Endothelial cell of umbilical vein (primary cell): ENCODE data around the gene ZFX. TPM values are rescaled to one million over a fixed set of nuclear protein-coding genes. Genes with fewer than 3 reads are reported as not detected.

Experiments used
- BruUV-seq: library from RNA; stranded (reverse); fragments of 400-500 nt; replicated peaks from 2 replicates; lab custom pipeline; 2021; lab: Mats Ljungman, UMichigan
- CTCF ChIA-PET: fragments of 300-600, 350-600 bp; sonication (Branson Sonifier 250); formaldehyde crosslinking; loops from one replicate; lab custom pipeline; 2021; ENCODE audit warnings: antibody characterized with exemption, inconsistent platforms; lab: Charles Lee
- POLR2A ChIA-PET: fragments of 300-600, 350-600 bp; sonication (Branson Sonifier 250); formaldehyde crosslinking; loops from one replicate; lab custom pipeline; 2021; ENCODE audit warnings: antibody characterized with exemption, inconsistent platforms; lab: Charles Lee
- DNase-seq: peaks from one replicate; pipeline ENCODE4 v3.0.0-alpha.2; 2011; ENCODE audit warnings: low read depth, low spot score
- FAIRE-seq: peaks from 2 replicates; lab custom pipeline; 2011; peaks lifted over from hg19 to GRCh38; lab: Jason Lieb, UNC
- H2AFZ ChIP-seq: 2 replicates; pipeline ENCODE4 v1.6.0; 2012; ENCODE audit warnings: low read depth, low read length, control low read depth, inconsistent platforms
- H3K27ac ChIP-seq: 2 replicates; pipeline ENCODE4 v1.5.1; 2011; ENCODE audit warnings: low read depth, mild to moderate bottlenecking, control low read depth, low read length, moderate library complexity; ENCODE audit not compliant: insufficient read depth
- H3K27me3 ChIP-seq, 2 experiments: 2 replicates each; pipeline versions ENCODE4 v1.6.0 to v1.6.1; 2011; ENCODE audit warnings: low read length in 2 of 2, mixed read lengths in 1 of 2; ENCODE audit not compliant: control insufficient read depth in 2 of 2, insufficient read depth in 2 of 2
- H3K36me3 ChIP-seq, 2 experiments: 2 replicates in 1 of 2; 3 replicates in 1 of 2; pipeline ENCODE4 v1.5.1; 2011; ENCODE audit warnings: low read length in 2 of 2, mild to moderate bottlenecking in 1 of 2, moderate library complexity in 1 of 2; ENCODE audit not compliant: control insufficient read depth in 2 of 2, insufficient read depth in 2 of 2; ENCODE audit errors: extremely low read depth in 1 of 2
- H3K4me1 ChIP-seq: 3 replicates; pipeline ENCODE4 v1.5.1; 2011; ENCODE audit warnings: mild to moderate bottlenecking, low read length; ENCODE audit not compliant: control insufficient read depth, insufficient read depth; ENCODE audit errors: extremely low read depth
- H3K4me2 ChIP-seq: 2 replicates; pipeline ENCODE4 v1.6.1; 2011; ENCODE audit warnings: low read length, control low read depth, mixed read lengths; ENCODE audit not compliant: insufficient read depth
- H3K4me3 ChIP-seq, 3 experiments: fragments of 200-600 bp in 1 of 3; sonication (generic), shearing (Covaris generic) in 1 of 3; replicated peaks in 1 of 3; 2 replicates each; pipeline ENCODE4 v1.5.1; 2011 to 2016; ENCODE audit warnings: control low read depth in 3 of 3, low read length in 3 of 3, mild to moderate bottlenecking in 2 of 3, inconsistent platforms in 1 of 3, low read depth in 1 of 3, moderate library complexity in 1 of 3; ENCODE audit not compliant: insufficient read depth in 1 of 3
- H3K79me2 ChIP-seq: 2 replicates; pipeline ENCODE4 v1.6.0; 2012; ENCODE audit warnings: low read length, inconsistent platforms; ENCODE audit not compliant: control insufficient read depth, insufficient read depth
- H3K9ac ChIP-seq: replicated peaks from 2 replicates; pipeline ENCODE3; 2011; ENCODE audit warnings: low read length, control low read depth; ENCODE audit not compliant: insufficient read depth; ENCODE audit errors: extremely low read depth
- H3K9me1 ChIP-seq: replicated peaks from 3 replicates; pipeline ENCODE4 v1.6.0; 2011; ENCODE audit warnings: mild to moderate bottlenecking, low read length; ENCODE audit not compliant: control insufficient read depth, insufficient read depth; ENCODE audit errors: extremely low read depth
- H3K9me3 ChIP-seq: replicated peaks from 2 replicates; pipeline ENCODE4 v1.5.1; 2012; ENCODE audit warnings: low read length, inconsistent platforms; ENCODE audit not compliant: control insufficient read depth, insufficient read depth
- H4K20me1 ChIP-seq: replicated peaks from 2 replicates; pipeline ENCODE3; 2011; ENCODE audit warnings: mild to moderate bottlenecking, low read length; ENCODE audit not compliant: control insufficient read depth, insufficient read depth; ENCODE audit errors: extremely low read depth
- CTCF ChIP-seq, 2 donors: IDR thresholded peaks; 1 replicate in 1 of 2; 2 replicates in 1 of 2; pipeline ENCODE4 v1.5.1; 2011; ENCODE audit warnings: low read length in 2 of 2, mild to moderate bottlenecking in 2 of 2, moderate library complexity in 2 of 2, control low read depth in 1 of 2, inconsistent platforms in 1 of 2, low read depth in 1 of 2; ENCODE audit not compliant: insufficient read depth in 1 of 2; ENCODE audit errors: extremely low read depth in 1 of 2
- EZH2 ChIP-seq: IDR thresholded peaks from 2 replicates; pipeline ENCODE4 v1.6.1; 2012; ENCODE audit warnings: borderline replicate concordance, low read depth, mild to moderate bottlenecking, moderate library complexity, low read length, inconsistent platforms; ENCODE audit not compliant: severe bottlenecking
- FOS ChIP-seq: IDR thresholded peaks from 2 replicates; pipeline ENCODE4 v1.6.1; 2011; ENCODE audit warnings: mild to moderate bottlenecking, low read length, moderate library complexity, borderline replicate concordance; ENCODE audit not compliant: insufficient read depth
- GATA2 ChIP-seq: IDR thresholded peaks from 2 replicates; pipeline ENCODE4 v1.7.0; 2011; ENCODE audit warnings: low read depth, mild to moderate bottlenecking, moderate library complexity, mixed read lengths, low read length; ENCODE audit not compliant: insufficient read length, insufficient read depth
- JUN ChIP-seq: IDR thresholded peaks from 2 replicates; pipeline ENCODE4 v1.6.1; 2011; ENCODE audit warnings: borderline replicate concordance, low read depth; ENCODE audit not compliant: insufficient read length, insufficient read depth
- MAX ChIP-seq: IDR thresholded peaks from 2 replicates; pipeline ENCODE4 v1.6.1; 2011; ENCODE audit not compliant: insufficient read depth, insufficient read length
- MYC ChIP-seq: IDR thresholded peaks from one replicate; pipeline ENCODE4 v1.6.1; 2011; ENCODE audit warnings: mild to moderate bottlenecking, low read depth, low read length
- POLR2A ChIP-seq: IDR thresholded peaks from 2 replicates; pipeline ENCODE4 v1.6.1; 2012; ENCODE audit warnings: low read depth, mild to moderate bottlenecking, control low read depth, low read length
- POLR2AphosphoS5 ChIP-seq: IDR thresholded peaks from 2 replicates; pipeline ENCODE4 v1.6.1; 2012; ENCODE audit warnings: low read depth, mild to moderate bottlenecking, control low read depth, low read length, moderate library complexity; ENCODE audit not compliant: insufficient read depth
- dilution Hi-C: fragments of 300-500 bp; cut with MboI; formaldehyde crosslinking; loops from one replicate; pipeline ENCODE4 v1.15.0; 2019; ENCODE audit warnings: low sequenced_read_pairs; ENCODE audit not compliant: extremely low pct_ligation_motif_present
- intact Hi-C: fragments of 100-400 bp; cut with micrococcal nuclease; formaldehyde crosslinking; loops from one replicate; pipeline ENCODE4 v1.10.0; 2022
- polyA plus RNA-seq, 4 experiments: library from polyadenylated mRNA; depleted of rRNA in 3 of 4; stranded (reverse) in 3 of 4; unstranded in 1 of 4; fragments of >200 nt; gene quantifications; 2 replicates each; pipeline versions ENCODE4 v1.2.1 to v1.2.3, GENCODE V29; 2011 to 2012; ENCODE audit warnings: missing spikeins in 1 of 4
- total RNA-seq: library from RNA; stranded (reverse); gene quantifications from 2 replicates; pipeline ENCODE4 v1.2.3, GENCODE V29; 2021

The ZFX gene
- total and polyA plus RNA-seq, 2 donors (not counting 3 experiments of a cell fraction or from before 2014, with no cell fraction given), result 11.4 to 34.1 TPM

- no peak overlapping the region for H2AFZ ChIP-seq
- CTCF ChIA-PET, result no interaction called here
- FAIRE-seq (no peak), DNase-seq (no peak)
- no peak overlapping the region for H3K27ac ChIP-seq
- dilution Hi-C loops (no loop called here), intact Hi-C loops (no loop called here)
- no peak overlapping the region for H3K4me3 ChIP-seq
- H3K4me2 ChIP-seq, result no peak overlapping the region
- H3K36me3 ChIP-seq, result peaks cover 0 to 7% of the 10 kb centered on the region in 2 experiments
- H3K4me1 ChIP-seq, result no peaks in the 10 kb centered on the region
- H4K20me1 ChIP-seq, result no peaks in the 10 kb centered on the region
- no TSS peak for BruUV-seq
- no peak for TF ChIP-seq JUN
- TF ChIP-seq CTCF (IDR thresholded peaks at IDR 0.05; ENCODE audit: extremely low read depth in 1 of 2, insufficient read depth in 1 of 2, low read depth in 1 of 2, low read length in 2 of 2), result no peak
- TF ChIP-seq MYC, result no peak
- no peak for TF ChIP-seq FOS
- TF ChIP-seq POLR2A, result no peak
- no peak for TF ChIP-seq EZH2
- TF ChIP-seq GATA2, result no peak
- TF ChIP-seq MAX, result no peak
- TF ChIP-seq POLR2AphosphoS5, result no peak
- H3K9ac ChIP-seq, result no peak overlapping the region
- no peaks in the 10 kb centered on the region for H3K9me3 ChIP-seq
- POLR2A ChIA-PET, result no interaction called here
- no peaks in the 10 kb centered on the region for H3K79me2 ChIP-seq
- H3K9me1 ChIP-seq, result no peaks in the 10 kb centered on the region
- no peaks in the 10 kb centered on the region for H3K27me3 ChIP-seq
Measured at GRCh38 chrX:24215272-24215671, 65.7 kb downstream of the ZFX start.
